Loucy (cell line): ENCODE results near the gene SRD5A1.

Experiments
- H2AFZ ChIP-seq: fragments of 200-600 bp; sonication (generic); 2 replicates; pipeline ENCODE4 v1.6.0; 2016; ENCODE audit warnings: antibody characterized with exemption, mild to moderate bottlenecking, low read length, moderate library complexity
- H3F3A ChIP-seq: fragments of 200-600 bp; 2 replicates; pipeline ENCODE4 v1.6.0; 2016; ENCODE audit warnings: antibody characterized with exemption, low read depth, mild to moderate bottlenecking
- H3K27me3 ChIP-seq: fragments of 200-600 bp; sonication (generic); 2 replicates; pipeline ENCODE4 v1.6.1; 2014; ENCODE audit warnings: low read length, mild to moderate bottlenecking; ENCODE audit not compliant: insufficient read depth, poor library complexity, severe bottlenecking
- H3K36me3 ChIP-seq: fragments of 200-600 bp; sonication (generic); 2 replicates; pipeline ENCODE4 v1.6.1; 2016; ENCODE audit warnings: low read length; ENCODE audit not compliant: insufficient read depth
- H3K4me1 ChIP-seq: fragments of 200-600 bp; sonication (generic); 2 replicates; pipeline ENCODE4 v1.5.1; 2014; ENCODE audit warnings: low read length, mild to moderate bottlenecking; ENCODE audit not compliant: insufficient read depth, poor library complexity, severe bottlenecking
- H3K4me2 ChIP-seq: fragments of 200-600 bp; sonication (generic); 2 replicates; pipeline ENCODE4 v1.6.0; 2014; ENCODE audit warnings: antibody characterized with exemption, low read length, low read depth, mild to moderate bottlenecking; ENCODE audit not compliant: poor library complexity, severe bottlenecking
- H3K4me3 ChIP-seq: fragments of 200-600 bp; sonication (generic); 2 replicates; pipeline ENCODE4 v1.5.1; 2014; ENCODE audit warnings: low read length, mild to moderate bottlenecking, mixed read lengths; ENCODE audit not compliant: poor library complexity, severe bottlenecking
- H3K79me2 ChIP-seq: fragments of 200-600 bp; sonication (generic); 2 replicates; pipeline ENCODE4 v1.6.1; 2014; ENCODE audit warnings: low read length; ENCODE audit not compliant: insufficient read depth
- H3K9ac ChIP-seq: fragments of 200-600 bp; sonication (generic); 2 replicates; pipeline ENCODE4 v1.6.0; 2014; ENCODE audit warnings: mild to moderate bottlenecking, low read depth, low read length, moderate library complexity; ENCODE audit not compliant: poor library complexity, severe bottlenecking
- H3K9me2 ChIP-seq: fragments of 200-600 bp; sonication (generic); replicated peaks from 2 replicates; pipeline ENCODE4 v1.6.1; 2016; ENCODE audit warnings: low read depth, low read length, mixed read lengths
- H3K9me3 ChIP-seq: fragments of 200-600 bp; sonication (generic); 2 replicates; pipeline ENCODE4 v1.6.1; 2014; ENCODE audit warnings: mild to moderate bottlenecking, antibody characterized with exemption, low read length, low read depth; ENCODE audit not compliant: insufficient read depth
- H4K20me1 ChIP-seq: fragments of 200-600 bp; sonication (generic); 2 replicates; pipeline ENCODE4 v1.6.0; 2014; ENCODE audit warnings: antibody characterized with exemption, low read length, mild to moderate bottlenecking; ENCODE audit not compliant: insufficient read depth, poor library complexity, severe bottlenecking
- EZH2phosphoT487 ChIP-seq: fragments of 200-600 bp; IDR thresholded peaks from 2 replicates; pipeline ENCODE4 v1.6.1; 2018; ENCODE audit warnings: antibody characterized with exemption, mild to moderate bottlenecking, moderate library complexity, borderline replicate concordance
- TF ChIP-seq, protein P1 (sequence below): fragments of 200-600 bp; sonication (generic); conservative IDR thresholded peaks from 2 replicates; pipeline ENCODE4 v1.5.1; 2014; ENCODE audit warnings: mild to moderate bottlenecking, antibody characterized with exemption, low read length

SRD5A1 gene

DNA sequence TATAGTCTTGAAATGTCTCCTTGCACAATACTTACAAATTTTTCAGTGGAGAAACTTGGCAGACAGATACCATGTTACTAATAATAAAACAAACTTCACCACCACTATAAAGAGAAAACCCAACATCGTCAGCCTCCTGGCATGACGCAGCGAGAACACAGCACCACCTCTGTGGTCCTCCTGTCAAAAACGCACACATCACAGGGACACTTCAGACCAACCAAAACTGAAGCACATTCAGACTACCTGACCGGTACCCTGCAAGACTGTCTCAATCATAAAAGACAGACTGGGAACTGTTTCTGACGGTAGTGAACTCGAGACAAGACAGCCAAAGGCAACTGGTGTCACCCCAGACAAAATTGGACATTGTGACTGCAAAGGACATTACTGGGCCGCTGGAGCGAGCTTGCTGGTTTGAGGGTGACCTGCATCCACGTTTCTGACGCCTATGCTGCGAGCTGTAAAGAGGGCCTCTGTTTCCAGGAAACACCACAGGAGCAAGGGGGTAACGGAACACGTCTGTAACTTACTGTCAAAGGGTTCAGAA lies 34.8 kb upstream of the SRD5A1 start:
- Histone ChIP-seq H3K79me2 (no peaks in the 10 kb centered on the region), H3K36me3 (peaks cover 58% of the 10 kb centered on the region; the same call in 1 of the 2 replicates), H4K20me1 (no peaks in the 10 kb centered on the region), H3K9ac (no peak overlapping the region), H3K9me3 (no peaks in the 10 kb centered on the region), H3K9me2 (no peaks in the 10 kb centered on the region), H3K4me1 (no peaks in the 10 kb centered on the region), H3F3A (no peaks in the 10 kb centered on the region), H3K27me3 (no peaks in the 10 kb centered on the region), H3K4me3 (no peak overlapping the region), H3K4me2 (no peak overlapping the region), H2AFZ (no peak overlapping the region)
- TF ChIP-seq EZH2phosphoT487 = no peak
- TF ChIP-seq, protein P1, sequence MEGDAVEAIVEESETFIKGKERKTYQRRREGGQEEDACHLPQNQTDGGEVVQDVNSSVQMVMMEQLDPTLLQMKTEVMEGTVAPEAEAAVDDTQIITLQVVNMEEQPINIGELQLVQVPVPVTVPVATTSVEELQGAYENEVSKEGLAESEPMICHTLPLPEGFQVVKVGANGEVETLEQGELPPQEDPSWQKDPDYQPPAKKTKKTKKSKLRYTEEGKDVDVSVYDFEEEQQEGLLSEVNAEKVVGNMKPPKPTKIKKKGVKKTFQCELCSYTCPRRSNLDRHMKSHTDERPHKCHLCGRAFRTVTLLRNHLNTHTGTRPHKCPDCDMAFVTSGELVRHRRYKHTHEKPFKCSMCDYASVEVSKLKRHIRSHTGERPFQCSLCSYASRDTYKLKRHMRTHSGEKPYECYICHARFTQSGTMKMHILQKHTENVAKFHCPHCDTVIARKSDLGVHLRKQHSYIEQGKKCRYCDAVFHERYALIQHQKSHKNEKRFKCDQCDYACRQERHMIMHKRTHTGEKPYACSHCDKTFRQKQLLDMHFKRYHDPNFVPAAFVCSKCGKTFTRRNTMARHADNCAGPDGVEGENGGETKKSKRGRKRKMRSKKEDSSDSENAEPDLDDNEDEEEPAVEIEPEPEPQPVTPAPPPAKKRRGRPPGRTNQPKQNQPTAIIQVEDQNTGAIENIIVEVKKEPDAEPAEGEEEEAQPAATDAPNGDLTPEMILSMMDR = no peak

DNA sequence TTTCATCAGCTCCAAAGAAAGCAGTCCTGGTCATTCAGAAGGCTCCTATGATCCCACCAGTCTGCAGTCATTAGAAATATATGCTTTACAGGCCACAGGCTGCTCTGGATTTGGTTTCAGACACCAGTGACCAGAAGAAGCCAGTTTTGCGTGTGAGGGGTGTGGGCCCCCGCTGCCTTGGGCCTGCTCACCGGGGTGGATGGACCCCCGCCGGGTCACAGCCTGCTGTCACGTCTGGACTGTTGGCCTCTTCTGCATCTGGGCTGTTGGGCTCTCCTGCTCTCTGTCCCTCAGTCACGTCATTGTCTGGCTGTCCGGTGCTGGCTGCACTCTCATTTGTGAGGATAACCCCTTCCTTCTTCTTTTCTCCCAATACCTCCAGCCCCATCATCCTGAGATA lies 33.5 kb upstream of the SRD5A1 start:
- Histone ChIP-seq H3K9ac (no peak overlapping the region), H3K79me2 (no peaks in the 10 kb centered on the region), H3K4me2 (no peak overlapping the region), H3K4me1 (no peaks in the 10 kb centered on the region), H4K20me1 (no peaks in the 10 kb centered on the region), H3K36me3 (peaks cover 70% of the 10 kb centered on the region; the same call in 1 of the 2 replicates), H3K9me3 (no peaks in the 10 kb centered on the region), H3F3A (no peaks in the 10 kb centered on the region), H3K4me3 (no peak overlapping the region), H3K9me2 (no peaks in the 10 kb centered on the region), H2AFZ (no peak overlapping the region), H3K27me3 (no peaks in the 10 kb centered on the region)
- TF ChIP-seq, protein P1 = no peak
- TF ChIP-seq EZH2phosphoT487 = no peak

DNA sequence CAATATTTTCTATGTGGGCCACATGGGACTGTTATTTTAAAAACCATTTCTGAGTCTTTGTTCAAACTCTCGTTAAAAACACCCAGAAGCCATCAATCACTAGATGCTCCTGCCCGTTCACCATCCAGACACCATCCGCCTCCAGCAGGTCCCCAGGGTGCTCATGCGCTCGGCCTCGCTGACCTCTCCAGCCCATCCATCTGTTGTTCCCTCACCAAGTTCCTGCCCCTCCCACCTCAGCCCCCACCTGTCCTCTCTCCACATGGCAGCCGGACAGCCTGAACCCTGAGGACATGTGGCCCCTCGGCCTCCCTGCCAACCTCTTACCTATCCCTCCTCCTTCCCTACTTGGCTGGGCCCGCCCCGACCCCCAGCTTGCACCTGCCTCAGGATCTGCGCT lies 32.0 kb upstream of the SRD5A1 start:
- no peaks in the 10 kb centered on the region for H4K20me1 ChIP-seq
- H3K4me3 ChIP-seq = no peak overlapping the region
- no peak overlapping the region for H2AFZ ChIP-seq
- H3K4me2 ChIP-seq = no peak overlapping the region
- H3K9ac ChIP-seq = no peak overlapping the region
- no peaks in the 10 kb centered on the region for H3K9me2 ChIP-seq
- no peaks in the 10 kb centered on the region for H3K4me1 ChIP-seq
- H3K36me3 ChIP-seq = peaks cover 84% of the 10 kb centered on the region; the same call in 1 of the 2 replicates
- TF ChIP-seq, protein P1 = no peak
- TF ChIP-seq EZH2phosphoT487 = no peak
- no peaks in the 10 kb centered on the region for H3K9me3 ChIP-seq
- no peaks in the 10 kb centered on the region for H3F3A ChIP-seq
- H3K27me3 ChIP-seq = no peaks in the 10 kb centered on the region
- H3K79me2 ChIP-seq = no peaks in the 10 kb centered on the region
